Germinal center (tissue), 1 donor: ENCODE data around the gene DUS4L.

Experiments used
- DNase-seq: peaks from one replicate; pipeline ENCODE4 v3.0.0; 2012; ENCODE audit warnings: mixed read lengths, low spot score

Gene DUS4L

GRCh38 chr7:107615910-107616680 is 52.3 kb downstream of the DUS4L start:
- DNase-seq = no peak

- DNase-seq = no peak
Measured at GRCh38 chr7:107622429-107622828, 58.7 kb downstream of the DUS4L start.

- DNase-seq = no peak
Measured at GRCh38 chr7:107622894-107623293, 59.1 kb downstream of the DUS4L start.

- DNase-seq = no peak
Measured at GRCh38 chr7:107627002-107627401, 63.2 kb downstream of the DUS4L start.
